Breast epithelium (tissue), 3 donors: ENCODE results near the gene KRT15.

Experiments
- POLR2A ChIP-seq: fragments of 450-650 bp; IDR thresholded peaks from one replicate; pipeline ENCODE4 v1.6.1; 2016; ENCODE audit warnings: antibody characterized with exemption, mild to moderate bottlenecking, moderate library complexity
- TF ChIP-seq, protein P1 (sequence below), 3 donors: fragments of 450-650 bp; IDR thresholded peaks; one replicate each; pipeline ENCODE4 v1.5.1; 2016 to 2017; ENCODE audit warnings: antibody characterized with exemption in 3 of 3, mild to moderate bottlenecking in 3 of 3, moderate library complexity in 3 of 3

DNA sequence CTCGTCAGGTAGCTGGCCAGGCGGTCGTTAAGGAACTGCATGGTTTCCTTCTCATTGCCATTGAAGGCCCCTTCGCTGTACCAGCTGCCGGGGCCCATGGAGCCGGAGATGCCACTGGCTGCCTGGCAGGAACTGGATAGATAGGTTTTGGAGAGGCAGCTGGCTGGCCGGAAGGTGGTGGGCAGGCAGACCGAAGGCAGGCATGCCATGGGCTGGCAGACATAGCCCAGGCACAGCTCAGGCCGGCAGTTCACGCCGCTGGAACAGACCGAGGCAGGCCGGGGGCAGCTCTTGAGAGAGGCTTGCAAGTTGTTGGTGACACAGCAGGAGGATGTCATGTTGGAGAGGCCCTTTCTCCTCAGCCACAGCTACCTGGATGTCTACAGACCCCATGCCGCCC, 51.7 kb downstream of the KRT15 start, which contains the start of gene KRT32:
- TF ChIP-seq, protein P1, sequence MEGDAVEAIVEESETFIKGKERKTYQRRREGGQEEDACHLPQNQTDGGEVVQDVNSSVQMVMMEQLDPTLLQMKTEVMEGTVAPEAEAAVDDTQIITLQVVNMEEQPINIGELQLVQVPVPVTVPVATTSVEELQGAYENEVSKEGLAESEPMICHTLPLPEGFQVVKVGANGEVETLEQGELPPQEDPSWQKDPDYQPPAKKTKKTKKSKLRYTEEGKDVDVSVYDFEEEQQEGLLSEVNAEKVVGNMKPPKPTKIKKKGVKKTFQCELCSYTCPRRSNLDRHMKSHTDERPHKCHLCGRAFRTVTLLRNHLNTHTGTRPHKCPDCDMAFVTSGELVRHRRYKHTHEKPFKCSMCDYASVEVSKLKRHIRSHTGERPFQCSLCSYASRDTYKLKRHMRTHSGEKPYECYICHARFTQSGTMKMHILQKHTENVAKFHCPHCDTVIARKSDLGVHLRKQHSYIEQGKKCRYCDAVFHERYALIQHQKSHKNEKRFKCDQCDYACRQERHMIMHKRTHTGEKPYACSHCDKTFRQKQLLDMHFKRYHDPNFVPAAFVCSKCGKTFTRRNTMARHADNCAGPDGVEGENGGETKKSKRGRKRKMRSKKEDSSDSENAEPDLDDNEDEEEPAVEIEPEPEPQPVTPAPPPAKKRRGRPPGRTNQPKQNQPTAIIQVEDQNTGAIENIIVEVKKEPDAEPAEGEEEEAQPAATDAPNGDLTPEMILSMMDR (IDR thresholded peaks at IDR 0.05), result no peak
- TF ChIP-seq POLR2A, result no peak
